CD14-positive monocyte (primary cell): ENCODE results near the gene LENG1. TPM values are rescaled to one million over a fixed set of nuclear protein-coding genes. Genes with fewer than 3 reads are reported as not detected.

Source experiments
- DNase-seq, 3 donors: peaks; one replicate each; pipeline ENCODE4 v3.0.0-alpha.2; 2011 to 2022
- H2AFZ ChIP-seq: 2 replicates; pipeline ENCODE4 v1.6.0; 2012; ENCODE audit warnings: mild to moderate bottlenecking, low read depth, low read length, inconsistent platforms; ENCODE audit not compliant: insufficient read depth, poor library complexity, severe bottlenecking
- H3K27ac ChIP-seq, 2 donors: 1 replicate in 1 of 2; 2 replicates in 1 of 2; pipeline ENCODE4 v1.5.1; 2012 to 2013; ENCODE audit warnings: low read length in 2 of 2, control low read depth in 1 of 2, inconsistent platforms in 1 of 2, low read depth in 1 of 2, mild to moderate bottlenecking in 1 of 2
- H3K27me3 ChIP-seq, 2 donors: one replicate each; pipeline versions ENCODE4 v1.6.0 to v1.6.1; 2011 to 2013; ENCODE audit warnings: low read length in 2 of 2; ENCODE audit not compliant: control insufficient read depth in 2 of 2, insufficient read depth in 2 of 2
- H3K36me3 ChIP-seq, 2 donors: replicated peaks in 1 of 2; 1 replicate in 1 of 2; 2 replicates in 1 of 2; pipeline versions ENCODE4 v1.5.1 to v1.6.1; 2012 to 2013; ENCODE audit warnings: low read length in 2 of 2, control low read depth in 1 of 2, inconsistent platforms in 1 of 2, mild to moderate bottlenecking in 1 of 2; ENCODE audit not compliant: insufficient read depth in 2 of 2, control insufficient read depth in 1 of 2
- H3K4me1 ChIP-seq, 2 donors: 1 replicate in 1 of 2; 2 replicates in 1 of 2; pipeline versions ENCODE4 v1.5.1 to v1.6.1; 2012 to 2013; ENCODE audit warnings: low read length in 2 of 2, control low read depth in 1 of 2, inconsistent platforms in 1 of 2, mild to moderate bottlenecking in 1 of 2, moderate library complexity in 1 of 2; ENCODE audit not compliant: insufficient read depth in 2 of 2, control insufficient read depth in 1 of 2
- H3K4me2 ChIP-seq: replicated peaks from 2 replicates; pipeline ENCODE3; 2012; ENCODE audit warnings: low read length, moderate library complexity, mild to moderate bottlenecking; ENCODE audit not compliant: poor library complexity, severe bottlenecking; ENCODE audit errors: extremely low read depth
- H3K4me3 ChIP-seq, 3 experiments: fragments of 200-600 bp in 1 of 3; sonication (generic) in 1 of 3; replicated peaks in 1 of 3; 1 replicate in 2 of 3; 2 replicates in 1 of 3; pipeline ENCODE4 v1.5.1; 2011 to 2013; ENCODE audit warnings: low read length in 3 of 3, mild to moderate bottlenecking in 3 of 3, control low read depth in 2 of 3, low read depth in 2 of 3, inconsistent platforms in 1 of 3, moderate library complexity in 1 of 3
- H3K79me2 ChIP-seq: 2 replicates; pipeline ENCODE4 v1.6.0; 2012; ENCODE audit warnings: mild to moderate bottlenecking, control low read depth, inconsistent platforms, low read length, moderate library complexity; ENCODE audit not compliant: insufficient read depth
- H3K9ac ChIP-seq: 2 replicates; pipeline ENCODE4 v1.6.0; 2017; ENCODE audit warnings: low read length, mild to moderate bottlenecking; ENCODE audit not compliant: insufficient read depth, poor library complexity, severe bottlenecking
- H3K9me3 ChIP-seq, 2 donors: replicated peaks in 1 of 2; 1 replicate in 1 of 2; 2 replicates in 1 of 2; pipeline versions ENCODE4 v1.5.1 to v1.6.1; 2012 to 2013; ENCODE audit warnings: low read length in 2 of 2, control low read depth in 1 of 2; ENCODE audit not compliant: control insufficient read depth in 1 of 2, insufficient read depth in 1 of 2
- H4K20me1 ChIP-seq: 2 replicates; pipeline ENCODE4 v1.6.0; 2012; ENCODE audit warnings: mild to moderate bottlenecking, low read length, control low read depth, moderate library complexity; ENCODE audit not compliant: insufficient read depth
- H3K27ac Mint-ChIP-seq, 7 donors: one replicate each; pipeline ENCODE4 v1.8.0; 2020; ENCODE audit warnings: mild to moderate bottlenecking in 7 of 7, mixed read lengths in 7 of 7, moderate library complexity in 6 of 7, inconsistent platforms in 2 of 7
- H3K27me3 Mint-ChIP-seq, 3 donors: one replicate each; pipeline ENCODE4 v1.8.0; 2021 to 2022; ENCODE audit warnings: low read depth in 3 of 3, mild to moderate bottlenecking in 3 of 3, mixed read lengths in 3 of 3, moderate library complexity in 3 of 3, inconsistent platforms in 1 of 3
- H3K36me3 Mint-ChIP-seq, 2 donors: one replicate each; pipeline ENCODE4 v1.8.0; 2020; ENCODE audit warnings: mixed read lengths in 2 of 2, inconsistent platforms in 1 of 2, mild to moderate bottlenecking in 1 of 2
- H3K4me1 Mint-ChIP-seq: one replicate; pipeline ENCODE4 v1.8.0; 2020; ENCODE audit warnings: mild to moderate bottlenecking, mixed read lengths
- H3K4me3 Mint-ChIP-seq, 2 donors: one replicate each; pipeline ENCODE4 v1.8.0; 2020; ENCODE audit warnings: mild to moderate bottlenecking in 2 of 2, mixed read lengths in 2 of 2, moderate library complexity in 1 of 2
- H3K9me3 Mint-ChIP-seq, 7 donors: one replicate each; pipeline ENCODE4 v1.8.0; 2020 to 2022; ENCODE audit warnings: mixed read lengths in 7 of 7, mild to moderate bottlenecking in 6 of 7, moderate library complexity in 6 of 7, inconsistent platforms in 2 of 7
- WGBS: methylation state at CpG from one replicate; pipeline ENCODE4 v1.1.5; 2013; ENCODE audit warnings: missing lambda C conversion rate; ENCODE audit not compliant: insufficient coverage; 5-methylcytosine and 5-hydroxymethylcytosine counted together
- intact Hi-C, 2 donors: fragments of 100-400 bp; cut with micrococcal nuclease; formaldehyde crosslinking; loops; one replicate each; pipeline versions ENCODE4 v1.15.0 to v1.15.1; 2023
- polyA plus RNA-seq, 3 donors: library from polyadenylated mRNA; depleted of rRNA in 1 of 3; unstranded in 2 of 3; stranded (reverse) in 1 of 3; fragments of 300-500 nt in 2 of 3; fragments of >200 nt in 1 of 3; fragmentation: Illumina TruSeq in 2 of 3; gene quantifications; 1 replicate in 2 of 3; 2 replicates in 1 of 3; pipeline ENCODE4 v1.2.3, GENCODE V29; 2012 to 2021
- TF ChIP-seq, protein P1 (sequence below): fragments of 200-600 bp; IDR thresholded peaks from one replicate; pipeline ENCODE4 v1.8.0; 2022; ENCODE audit warnings: antibody characterized with exemption, mild to moderate bottlenecking

LENG1 gene
- polyA plus RNA-seq, 3 donors: 3.4 to 5.4 (median 4.2) TPM

DNA sequence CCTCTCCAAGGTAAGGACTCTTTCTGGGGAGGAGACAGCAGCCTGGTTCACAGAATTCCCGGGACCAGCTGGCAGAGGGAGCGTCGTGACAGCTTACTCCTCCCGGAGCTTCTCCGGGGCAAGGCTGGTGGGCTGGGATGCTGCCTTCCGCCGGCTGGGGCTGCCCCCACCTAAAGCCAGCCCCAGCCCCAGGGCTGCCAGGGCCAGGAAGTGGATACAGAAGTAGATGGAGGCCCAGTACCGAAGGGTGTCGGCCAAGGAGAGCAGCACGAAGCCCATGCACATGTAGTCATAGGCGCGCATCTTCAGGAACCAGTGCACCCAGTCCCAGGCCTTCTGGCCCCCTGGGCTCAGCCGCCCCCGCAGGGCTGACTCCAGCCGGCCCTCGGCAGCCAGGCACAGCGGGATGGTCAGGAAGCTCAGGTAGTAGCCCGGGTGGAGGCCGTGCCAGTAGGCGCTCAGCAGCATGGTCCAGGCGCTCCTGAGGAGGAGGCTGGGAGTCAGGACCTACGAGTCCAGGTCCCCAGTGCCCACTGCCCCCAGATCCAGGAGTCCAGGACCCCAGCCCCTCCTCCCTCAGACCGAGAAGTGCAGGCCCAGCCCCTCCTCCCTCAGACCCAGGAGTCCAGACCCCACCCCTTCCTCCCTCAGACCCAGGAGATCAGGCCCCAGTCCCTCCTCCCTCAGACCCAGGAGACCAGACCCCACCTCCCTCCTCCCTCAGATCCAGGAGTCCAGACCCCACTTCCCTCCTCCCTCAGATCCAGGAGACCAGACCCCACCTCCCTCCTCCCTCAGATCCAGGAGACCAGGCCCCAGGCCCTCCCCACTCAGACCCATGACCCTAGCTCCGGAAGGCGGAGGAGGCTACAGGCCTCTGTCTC, 14.7 kb upstream of the LENG1 start:
- Mint-ChIP-seq H3K4me1 (peaks cover 18% of the 10 kb centered on the region), H3K27me3 (peaks cover 0 to 8% (median 0%) of the 10 kb centered on the region in 3 donors), H3K36me3 (peaks cover 22 to 46% of the 10 kb centered on the region in 2 donors), H3K4me3 (no peak overlapping the region), H3K27ac (no peak overlapping the region), H3K9me3 (peaks cover 0 to 4% (median 0%) of the 10 kb centered on the region in 7 donors)
- no peak overlapping the region for H2AFZ ChIP-seq
- no peak overlapping the region for H3K9ac ChIP-seq
- H3K36me3 ChIP-seq: peaks cover 20 to 24% of the 10 kb centered on the region in 2 donors
- TF ChIP-seq, protein P1, sequence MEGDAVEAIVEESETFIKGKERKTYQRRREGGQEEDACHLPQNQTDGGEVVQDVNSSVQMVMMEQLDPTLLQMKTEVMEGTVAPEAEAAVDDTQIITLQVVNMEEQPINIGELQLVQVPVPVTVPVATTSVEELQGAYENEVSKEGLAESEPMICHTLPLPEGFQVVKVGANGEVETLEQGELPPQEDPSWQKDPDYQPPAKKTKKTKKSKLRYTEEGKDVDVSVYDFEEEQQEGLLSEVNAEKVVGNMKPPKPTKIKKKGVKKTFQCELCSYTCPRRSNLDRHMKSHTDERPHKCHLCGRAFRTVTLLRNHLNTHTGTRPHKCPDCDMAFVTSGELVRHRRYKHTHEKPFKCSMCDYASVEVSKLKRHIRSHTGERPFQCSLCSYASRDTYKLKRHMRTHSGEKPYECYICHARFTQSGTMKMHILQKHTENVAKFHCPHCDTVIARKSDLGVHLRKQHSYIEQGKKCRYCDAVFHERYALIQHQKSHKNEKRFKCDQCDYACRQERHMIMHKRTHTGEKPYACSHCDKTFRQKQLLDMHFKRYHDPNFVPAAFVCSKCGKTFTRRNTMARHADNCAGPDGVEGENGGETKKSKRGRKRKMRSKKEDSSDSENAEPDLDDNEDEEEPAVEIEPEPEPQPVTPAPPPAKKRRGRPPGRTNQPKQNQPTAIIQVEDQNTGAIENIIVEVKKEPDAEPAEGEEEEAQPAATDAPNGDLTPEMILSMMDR: no peak
- no peak overlapping the region for H3K4me3 ChIP-seq
- DNase-seq: no peak
- H3K27me3 ChIP-seq: no peaks in the 10 kb centered on the region
- peaks cover 14 to 21% of the 10 kb centered on the region in 2 donors for H3K4me1 ChIP-seq
- no peak overlapping the region for H3K27ac ChIP-seq
- H3K79me2 ChIP-seq: no peaks in the 10 kb centered on the region
- WGBS: 86% methylated on average over 24 of the region's 25 CpGs
- intact Hi-C loops: loop anchor here in 1 of 2 donors (5.0 kb wide), 1 partner anchor 153 kb away; no protein-coding TSS in a partner anchor
- H4K20me1 ChIP-seq: peaks cover 11% of the 10 kb centered on the region
- no peak overlapping the region for H3K4me2 ChIP-seq
- no peaks in the 10 kb centered on the region for H3K9me3 ChIP-seq

DNA sequence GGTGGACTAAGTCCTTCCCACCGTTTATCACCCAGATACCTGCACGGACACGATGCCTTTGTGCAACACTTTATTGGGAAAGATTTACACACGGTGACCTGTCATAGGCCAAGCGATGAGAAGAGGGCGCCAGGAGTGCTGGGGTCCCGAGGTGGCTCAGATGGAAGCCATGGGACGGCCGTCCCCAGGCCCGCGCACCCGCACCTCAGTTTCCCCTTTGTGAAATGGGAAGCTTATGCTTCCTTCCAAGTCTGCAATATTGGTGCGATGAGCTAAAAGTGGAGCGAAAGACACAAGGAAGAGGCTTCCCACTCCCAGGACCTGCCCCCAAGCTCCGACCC, 13.8 kb upstream of the LENG1 start:
- H3K4me2 ChIP-seq: no peak overlapping the region

More for the DNA sequence above, 13.8 kb upstream of the LENG1 start:
- Histone ChIP-seq H3K9me3 (no peaks in the 10 kb centered on the region), H3K4me1 (peaks cover 17 to 24% of the 10 kb centered on the region in 2 donors), H3K79me2 (no peaks in the 10 kb centered on the region), H4K20me1 (peaks cover 2% of the 10 kb centered on the region), H3K9ac (no peak overlapping the region), H3K36me3 (peaks cover 11 to 15% of the 10 kb centered on the region in 2 donors), H3K27ac (no peak overlapping the region), H3K4me3 (no peak overlapping the region), H2AFZ (no peak overlapping the region), H3K27me3 (no peaks in the 10 kb centered on the region)
- WGBS: 46% methylated on average over 12 of the region's 15 CpGs
- Mint-ChIP-seq H3K4me1 (peaks cover 19% of the 10 kb centered on the region), H3K27me3 (peaks cover 0 to 8% (median 0%) of the 10 kb centered on the region in 3 donors), H3K36me3 (peaks cover 14 to 38% of the 10 kb centered on the region in 2 donors), H3K4me3 (peak overlapping the region in 1 of 2 donors; percentile 21), H3K9me3 (peaks cover 0 to 4% (median 0%) of the 10 kb centered on the region in 7 donors), H3K27ac (no peak overlapping the region)
- intact Hi-C loops: loop anchor here in 1 of 2 donors (5.0 kb wide), 1 partner anchor 154 kb away; no protein-coding TSS in a partner anchor
- TF ChIP-seq, protein P1: no peak
- DNase-seq: no peak
